Mesendoderm (in vitro differentiated cells): Measurements from ENCODE around the gene TRPC4AP.
"Not testable (repeated sequence)": the region's sequence is repeated elsewhere in the genome, so short reads cannot be mapped to it uniquely, and the experiment has no call there.

Experiments used
- DNase-seq: peaks from one replicate; pipeline ENCODE4 v3.0.0; 2013
- H2AK5ac ChIP-seq: 2 replicates; pipeline ENCODE4 v1.6.1; 2013; ENCODE audit warnings: low read length, inconsistent platforms
- H2BK120ac ChIP-seq: 2 replicates; pipeline ENCODE4 v1.6.1; 2013; ENCODE audit warnings: low read depth, mild to moderate bottlenecking, low read length, moderate library complexity, mixed read lengths
- H2BK15ac ChIP-seq: replicated peaks from 2 replicates; pipeline ENCODE4 v1.6.1; 2013; ENCODE audit warnings: low read depth, mild to moderate bottlenecking, moderate library complexity
- H2BK5ac ChIP-seq: 2 replicates; pipeline ENCODE4 v1.6.1; 2013; ENCODE audit warnings: low read length, inconsistent platforms
- H3K18ac ChIP-seq: 2 replicates; pipeline ENCODE4 v1.6.1; 2013; ENCODE audit warnings: mild to moderate bottlenecking, low read length, mixed read lengths
- H3K23ac ChIP-seq: one replicate; pipeline ENCODE4 v1.6.1; 2013; ENCODE audit warnings: low read length
- H3K27ac ChIP-seq: 2 replicates; pipeline ENCODE4 v1.5.1; 2013; ENCODE audit warnings: low read depth, mild to moderate bottlenecking, inconsistent platforms, low read length, moderate library complexity
- H3K27me3 ChIP-seq: 2 replicates; pipeline ENCODE4 v1.6.1; 2013; ENCODE audit warnings: low read length, control low read depth, mild to moderate bottlenecking, inconsistent platforms; ENCODE audit not compliant: insufficient read depth, poor library complexity
- H3K36me3 ChIP-seq: 2 replicates; pipeline ENCODE4 v1.6.1; 2013; ENCODE audit warnings: low read length, inconsistent platforms; ENCODE audit not compliant: control insufficient read depth, insufficient read depth
- H3K4ac ChIP-seq: one replicate; pipeline ENCODE4 v1.6.1; 2013; ENCODE audit warnings: low read depth, mild to moderate bottlenecking, low read length, moderate library complexity
- H3K4me1 ChIP-seq: 2 replicates; pipeline ENCODE4 v1.6.1; 2013; ENCODE audit warnings: low read depth, low read length, inconsistent platforms; ENCODE audit not compliant: control insufficient read depth
- H3K4me2 ChIP-seq: 2 replicates; pipeline ENCODE4 v1.6.1; 2013; ENCODE audit warnings: low read length
- H3K4me3 ChIP-seq: 2 replicates; pipeline ENCODE4 v1.5.1; 2013; ENCODE audit warnings: mild to moderate bottlenecking, low read length
- H3K56ac ChIP-seq: one replicate; pipeline ENCODE4 v1.6.1; 2013; ENCODE audit warnings: low read length
- H3K79me1 ChIP-seq: 2 replicates; pipeline ENCODE4 v1.6.1; 2013; ENCODE audit warnings: low read length, inconsistent platforms
- H3K79me2 ChIP-seq: 2 replicates; pipeline ENCODE4 v1.6.1; 2013; ENCODE audit warnings: mild to moderate bottlenecking, low read length; ENCODE audit not compliant: control insufficient read depth, insufficient read depth
- H3K9ac ChIP-seq: 2 replicates; pipeline ENCODE4 v1.6.1; 2013; ENCODE audit warnings: low read length, inconsistent platforms
- H4K5ac ChIP-seq: one replicate; pipeline ENCODE4 v1.6.1; 2013; ENCODE audit warnings: low read length
- H4K8ac ChIP-seq: one replicate; pipeline ENCODE4 v1.6.1; 2013; ENCODE audit warnings: low read depth, mild to moderate bottlenecking, control low read depth, low read length, moderate library complexity
- WGBS: extraction: QIAGEN DNeasy Blood & Tissue Kit; methylation state at CpG from one replicate; pipeline ENCODE4 v1.1.7; 2013; ENCODE audit warnings: low lambda C conversion rate, missing lambda C conversion rate; ENCODE audit not compliant: insufficient coverage; ENCODE audit errors: extremely low coverage; 5-methylcytosine and 5-hydroxymethylcytosine counted together

Gene TRPC4AP

DNA sequence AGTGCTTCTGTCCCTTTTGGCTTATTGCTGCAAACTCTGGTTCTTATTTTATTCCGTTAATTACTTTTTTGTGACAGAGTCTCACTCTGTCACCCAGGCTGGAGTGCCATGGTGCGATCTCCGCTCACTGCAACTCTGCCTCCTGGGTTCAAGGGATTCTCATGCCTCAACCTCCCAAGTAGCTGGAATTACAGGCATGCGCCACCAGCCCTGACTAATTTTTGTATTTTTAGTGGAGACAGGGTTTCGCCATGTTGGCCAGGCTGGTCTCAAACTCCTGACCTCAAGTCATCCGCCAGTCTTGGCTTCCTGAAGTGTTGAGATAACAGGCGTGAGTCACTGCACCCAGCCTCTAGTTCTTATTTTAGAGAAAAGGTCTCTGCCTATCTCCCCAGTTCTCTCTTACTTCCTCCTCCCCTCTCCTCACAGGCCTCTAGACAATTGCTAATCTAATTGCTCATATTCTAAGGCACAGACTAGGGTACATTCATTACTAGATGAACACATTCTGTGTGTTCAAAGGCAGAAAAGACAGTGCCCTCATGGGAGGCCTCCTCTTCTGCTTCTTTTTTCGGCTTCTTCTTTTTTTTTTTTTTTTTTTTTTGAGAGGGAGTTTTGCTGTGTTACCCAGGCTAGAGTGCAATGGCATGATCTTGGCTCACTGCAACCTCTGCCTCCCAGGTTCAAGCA lies 27.6 kb upstream of the TRPC4AP start:
- Histone ChIP-seq H3K4me3 (no peak overlapping the region), H3K27me3 (no peaks in the 10 kb centered on the region), H2BK120ac (no peak overlapping the region), H3K4me1 (no peaks in the 10 kb centered on the region), H3K79me2 (no peaks in the 10 kb centered on the region), H2AK5ac (no peak overlapping the region), H3K18ac (no peak overlapping the region), H3K4me2 (no peak overlapping the region), H3K56ac (no peak overlapping the region), H4K5ac (no peak overlapping the region), H3K36me3 (no peaks in the 10 kb centered on the region), H3K79me1 (no peaks in the 10 kb centered on the region), H2BK15ac (no peak overlapping the region), H3K27ac (no peak overlapping the region), H4K8ac (no peak overlapping the region), H3K4ac (no peak overlapping the region), H3K23ac (no peak overlapping the region), H2BK5ac (no peak overlapping the region), H3K9ac (no peak overlapping the region)
- WGBS, result no CpG with 5 or more reads among the region's 8 CpGs
- no peak for DNase-seq

DNA sequence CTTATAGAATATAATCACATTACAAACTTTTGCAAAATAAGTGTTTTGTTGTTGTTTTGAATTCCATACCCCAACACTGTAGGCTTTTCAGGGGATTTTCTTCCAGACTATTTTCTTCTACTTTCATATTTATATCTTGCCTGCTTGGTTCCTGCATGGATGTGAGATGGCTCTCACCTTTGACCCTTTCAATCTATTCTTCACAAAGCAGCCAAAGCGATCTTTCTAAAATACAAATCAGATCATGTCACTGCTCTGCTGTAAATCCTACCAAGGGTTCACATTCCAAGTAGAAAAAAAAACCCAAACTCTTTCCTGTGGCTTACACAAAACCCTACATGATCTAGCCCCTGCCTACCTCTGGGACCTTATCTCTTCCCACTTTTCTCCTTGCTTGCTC lies 25.0 kb upstream of the TRPC4AP start:
- Histone ChIP-seq H3K4me2 (no peak overlapping the region), H3K79me2 (no peaks in the 10 kb centered on the region), H3K27me3 (no peaks in the 10 kb centered on the region), H4K8ac (no peak overlapping the region), H2BK15ac (no peak overlapping the region), H4K5ac (no peak overlapping the region), H3K4ac (no peak overlapping the region), H3K56ac (no peak overlapping the region), H3K79me1 (no peaks in the 10 kb centered on the region), H2BK120ac (no peak overlapping the region), H3K4me1 (no peaks in the 10 kb centered on the region), H2AK5ac (no peak overlapping the region), H3K23ac (no peak overlapping the region), H2BK5ac (no peak overlapping the region), H3K18ac (no peak overlapping the region), H3K4me3 (no peak overlapping the region), H3K27ac (no peak overlapping the region), H3K36me3 (no peaks in the 10 kb centered on the region), H3K9ac (no peak overlapping the region)
- WGBS, result no CpG with 5 or more reads among the region's 1 CpG
- no peak for DNase-seq

DNA sequence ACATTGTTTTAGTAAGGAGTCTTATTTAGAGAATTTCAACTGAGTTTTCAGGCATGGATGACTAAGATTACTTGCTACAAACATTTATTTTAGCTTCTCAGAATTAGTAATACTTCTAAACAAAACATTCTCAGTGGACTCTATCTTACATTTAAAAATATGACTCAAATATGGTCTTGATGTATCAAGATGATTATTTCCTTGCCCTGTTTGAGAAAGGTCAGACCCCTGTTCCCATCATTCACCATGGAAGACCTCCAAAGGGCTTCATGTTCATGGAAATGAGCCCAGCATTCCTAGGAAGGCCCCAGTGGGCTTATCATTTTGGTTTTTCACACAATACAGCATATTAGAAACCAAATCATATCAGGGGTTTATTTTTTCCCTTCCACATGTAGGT lies 24.6 kb upstream of the TRPC4AP start:
- no peaks in the 10 kb centered on the region for H3K4me1 ChIP-seq
- H3K9ac ChIP-seq, result no peak overlapping the region
- no peak overlapping the region for H3K18ac ChIP-seq

DNA sequence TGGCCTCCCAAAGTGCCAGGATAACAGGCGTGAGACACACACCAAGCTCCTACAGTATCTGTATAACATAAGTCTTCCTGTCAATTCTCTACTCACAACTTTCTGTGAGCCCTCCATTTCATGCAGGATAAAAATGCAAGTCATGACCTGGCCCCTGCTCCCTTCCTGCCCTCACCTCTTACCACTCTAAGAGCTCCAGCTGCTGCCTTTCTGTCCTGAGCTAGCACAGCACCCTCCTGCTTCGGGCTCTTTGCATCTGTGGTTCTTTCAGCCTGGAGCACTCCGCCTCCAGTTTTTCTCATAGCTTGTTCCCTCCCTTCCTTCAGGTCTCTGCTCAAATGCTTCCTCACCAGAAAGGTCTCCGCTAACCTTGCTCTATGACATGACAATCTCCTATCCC lies 23.7 kb upstream of the TRPC4AP start:
- H3K79me2 ChIP-seq, result no peaks in the 10 kb centered on the region
- no peaks in the 10 kb centered on the region for H3K79me1 ChIP-seq
- no peaks in the 10 kb centered on the region for H3K36me3 ChIP-seq
- no peaks in the 10 kb centered on the region for H3K27me3 ChIP-seq
- H3K56ac ChIP-seq, result no peak overlapping the region
- no peak overlapping the region for H3K18ac ChIP-seq
- H3K4ac ChIP-seq, result no peak overlapping the region
- no peak overlapping the region for H2BK15ac ChIP-seq
- H2BK5ac ChIP-seq, result no peak overlapping the region
- no peak overlapping the region for H3K4me3 ChIP-seq
- no peak overlapping the region for H2BK120ac ChIP-seq
- H3K9ac ChIP-seq, result no peak overlapping the region
- no peak for DNase-seq
- H4K8ac ChIP-seq, result no peak overlapping the region
- no CpG with 5 or more reads among the region's 4 CpGs for WGBS
- H2AK5ac ChIP-seq, result no peak overlapping the region
- H3K4me2 ChIP-seq, result no peak overlapping the region
- no peak overlapping the region for H3K23ac ChIP-seq
- H4K5ac ChIP-seq, result no peak overlapping the region
- H3K4me1 ChIP-seq, result no peaks in the 10 kb centered on the region
- H3K27ac ChIP-seq, result no peak overlapping the region

More for the DNA sequence above, 24.6 kb upstream of the TRPC4AP start:
- H3K56ac ChIP-seq, result no peak overlapping the region
- no peaks in the 10 kb centered on the region for H3K36me3 ChIP-seq
- H3K27me3 ChIP-seq, result no peaks in the 10 kb centered on the region
- H2BK15ac ChIP-seq, result no peak overlapping the region
- H3K79me2 ChIP-seq, result no peaks in the 10 kb centered on the region
- no peak overlapping the region for H4K5ac ChIP-seq
- no peak overlapping the region for H3K23ac ChIP-seq
- no peak overlapping the region for H3K4me3 ChIP-seq
- H2BK5ac ChIP-seq, result no peak overlapping the region
- H3K4me2 ChIP-seq, result no peak overlapping the region
- H2AK5ac ChIP-seq, result no peak overlapping the region
- no peaks in the 10 kb centered on the region for H3K79me1 ChIP-seq
- H4K8ac ChIP-seq, result no peak overlapping the region
- no peak overlapping the region for H2BK120ac ChIP-seq
- no peak overlapping the region for H3K4ac ChIP-seq
- DNase-seq, result no peak
- H3K27ac ChIP-seq, result no peak overlapping the region

DNA sequence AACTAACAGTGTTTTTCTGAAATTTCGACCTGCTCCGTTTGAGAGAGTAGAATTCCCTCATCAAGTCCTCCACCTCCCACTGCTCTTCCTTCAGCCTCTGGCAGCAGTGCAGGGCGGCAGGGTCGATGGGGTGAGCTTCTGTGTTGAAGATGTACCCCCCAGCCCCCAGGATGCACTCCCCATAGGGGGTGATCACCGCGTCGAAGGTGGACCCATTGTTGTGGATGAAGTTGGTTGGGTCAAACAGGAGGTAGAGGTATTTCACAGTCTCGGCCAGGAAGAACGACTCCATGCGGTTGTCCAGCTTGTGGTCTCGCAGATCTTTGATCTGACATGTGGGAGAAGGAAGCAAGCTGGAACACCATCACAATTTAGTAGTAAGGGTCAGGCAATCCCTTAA lies 23.0 kb upstream of the TRPC4AP start:
- no peaks in the 10 kb centered on the region for H3K79me2 ChIP-seq
- DNase-seq, result no peak

DNA sequence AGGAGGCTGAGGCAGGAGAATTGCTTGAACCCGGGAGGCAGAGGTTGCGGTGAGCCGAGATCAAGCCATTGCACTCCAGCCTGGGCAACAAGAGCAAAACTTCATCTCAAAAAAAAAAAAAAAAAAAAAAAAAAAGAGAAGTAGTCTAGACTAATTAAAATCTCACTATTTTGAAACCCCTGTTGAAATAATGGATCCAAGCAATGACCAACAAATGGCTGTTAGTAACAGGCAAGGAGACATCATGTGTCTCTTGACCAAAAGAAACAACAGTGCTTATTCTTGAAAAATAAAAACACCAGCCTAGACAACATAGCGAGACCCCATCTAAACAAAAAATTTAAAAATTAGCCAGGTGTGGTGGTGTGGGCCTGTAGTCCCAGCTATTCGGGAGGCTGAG lies 19.7 kb upstream of the TRPC4AP start:
- not testable (repeated sequence) for H4K8ac ChIP-seq, H3K56ac ChIP-seq, H3K4me1 ChIP-seq, H2BK120ac ChIP-seq, H4K5ac ChIP-seq, H3K18ac ChIP-seq, H3K4me2 ChIP-seq, H3K4ac ChIP-seq, H3K9ac ChIP-seq, H3K4me3 ChIP-seq, DNase-seq, H2BK5ac ChIP-seq, H2BK15ac ChIP-seq, H3K79me2 ChIP-seq, H3K27ac ChIP-seq, H2AK5ac ChIP-seq, H3K23ac ChIP-seq, H3K79me1 ChIP-seq, H3K27me3 ChIP-seq, H3K36me3 ChIP-seq
- no CpG with 5 or more reads among the region's 5 CpGs for WGBS

More for the DNA sequence above, 23.0 kb upstream of the TRPC4AP start:
- H3K79me1 ChIP-seq, result no peaks in the 10 kb centered on the region
- H2BK120ac ChIP-seq, result no peak overlapping the region
- WGBS, result no CpG with 5 or more reads among the region's 11 CpGs
- H2BK5ac ChIP-seq, result no peak overlapping the region
- H3K18ac ChIP-seq, result no peak overlapping the region
- H3K27me3 ChIP-seq, result no peaks in the 10 kb centered on the region
- no peak overlapping the region for H3K4ac ChIP-seq
- no peak overlapping the region for H3K27ac ChIP-seq
- H4K5ac ChIP-seq, result no peak overlapping the region
- H3K36me3 ChIP-seq, result no peaks in the 10 kb centered on the region
- H3K56ac ChIP-seq, result no peak overlapping the region
- H3K4me1 ChIP-seq, result no peaks in the 10 kb centered on the region
- H3K23ac ChIP-seq, result no peak overlapping the region
- H3K9ac ChIP-seq, result no peak overlapping the region
- no peak overlapping the region for H2BK15ac ChIP-seq
- H3K4me2 ChIP-seq, result no peak overlapping the region
- no peak overlapping the region for H2AK5ac ChIP-seq
- no peak overlapping the region for H4K8ac ChIP-seq
- no peak overlapping the region for H3K4me3 ChIP-seq
